Measurements from ENCODE around the gene CGNL1.
A peak's percentile ranks its signal among the peaks of the same experiment; 100 is the strongest.

The CGNL1 gene

DNA sequence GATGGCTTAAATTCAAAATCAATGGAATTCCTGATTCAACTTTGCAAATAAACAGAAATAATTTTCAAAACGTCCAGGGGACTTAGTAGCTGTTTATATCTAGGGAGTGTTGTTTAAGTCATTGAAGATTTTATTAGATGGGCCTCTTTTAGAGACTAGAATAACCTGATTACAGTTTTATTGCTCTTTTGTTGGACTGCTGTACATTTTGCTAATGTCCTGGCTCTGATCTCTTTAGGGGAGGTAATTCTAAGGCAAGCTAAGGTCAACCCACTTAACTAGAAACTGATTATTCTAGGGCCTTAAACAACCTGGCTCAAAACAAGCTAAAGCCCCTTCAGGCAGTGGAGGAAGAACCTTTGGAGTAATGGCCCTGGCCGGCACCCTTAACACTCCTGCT, 153.4 kb downstream of the CGNL1 start:
- no peak for DNase-seq

DNA sequence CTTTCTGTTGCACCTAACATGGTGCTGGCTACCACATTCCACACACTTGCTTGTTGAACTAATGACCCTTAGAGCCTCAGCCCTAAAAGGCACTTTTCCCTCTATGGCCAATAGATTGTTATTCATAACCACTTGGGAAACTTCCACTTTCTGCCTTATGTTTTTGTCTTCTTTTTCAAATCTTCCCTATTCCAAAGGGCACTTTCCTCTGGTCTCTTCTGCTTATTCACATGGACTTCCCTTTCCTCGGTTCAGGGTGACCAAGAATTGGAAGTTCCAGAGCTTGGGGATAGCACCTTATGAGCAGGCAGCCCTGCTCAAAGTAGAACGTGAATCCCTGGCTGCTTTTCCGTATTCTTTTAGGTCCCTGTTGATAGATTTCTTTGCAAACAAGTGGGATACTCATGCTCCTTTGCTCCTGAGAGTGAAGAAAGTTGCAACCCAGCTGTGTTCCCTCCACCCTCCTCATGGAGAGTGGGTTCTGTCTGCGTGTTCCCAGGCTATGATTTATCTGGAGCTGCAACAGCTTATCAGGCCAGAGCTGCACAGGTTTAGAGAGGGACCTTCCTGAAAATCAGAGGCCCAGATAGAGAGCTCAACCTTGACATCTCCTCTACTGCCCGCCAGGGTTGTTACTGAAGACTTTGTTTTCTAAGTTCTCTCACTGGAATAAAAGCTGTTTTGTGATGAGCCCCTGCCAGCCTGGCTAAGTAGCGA, 156.6 kb downstream of the CGNL1 start:
- DNase-seq: no peak

DNA sequence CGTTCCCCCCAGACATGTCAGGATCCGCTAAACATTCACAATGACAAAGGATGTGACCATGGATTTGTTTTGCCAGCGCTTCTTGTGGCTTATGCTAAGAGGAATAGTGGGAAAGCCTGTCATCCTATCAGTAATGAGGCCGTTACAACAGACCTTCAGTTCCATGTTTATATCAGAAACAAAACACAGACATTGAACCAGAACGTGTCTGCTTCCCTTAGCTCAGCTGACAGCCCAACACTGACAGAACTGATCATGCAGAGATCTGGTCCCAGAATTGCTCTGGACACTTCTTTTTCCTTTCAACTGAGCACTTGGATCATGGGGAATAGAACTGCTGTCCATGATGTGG, 157.1 kb downstream of the CGNL1 start:
- no peak for DNase-seq

DNA sequence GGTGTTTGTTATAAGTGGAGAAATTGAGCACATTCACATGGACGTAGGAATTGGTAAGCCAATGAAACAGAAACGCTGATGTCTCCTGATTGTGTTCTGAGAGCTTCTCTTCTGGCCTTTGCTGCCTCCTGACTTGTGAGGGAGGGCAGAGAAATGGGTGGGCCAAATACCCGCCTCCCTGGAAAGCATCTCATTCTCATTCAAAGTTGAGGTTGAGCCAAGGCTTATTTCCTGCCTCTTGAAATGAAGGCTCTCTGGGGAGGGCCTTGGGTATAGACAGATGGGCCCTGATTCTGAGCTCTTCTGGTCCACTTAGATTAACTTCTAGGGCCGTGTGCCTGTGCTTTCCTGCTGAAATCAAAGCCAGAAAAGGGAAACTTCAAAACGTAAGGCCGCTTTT, 158.0 kb downstream of the CGNL1 start:
- no peak for DNase-seq

DNA sequence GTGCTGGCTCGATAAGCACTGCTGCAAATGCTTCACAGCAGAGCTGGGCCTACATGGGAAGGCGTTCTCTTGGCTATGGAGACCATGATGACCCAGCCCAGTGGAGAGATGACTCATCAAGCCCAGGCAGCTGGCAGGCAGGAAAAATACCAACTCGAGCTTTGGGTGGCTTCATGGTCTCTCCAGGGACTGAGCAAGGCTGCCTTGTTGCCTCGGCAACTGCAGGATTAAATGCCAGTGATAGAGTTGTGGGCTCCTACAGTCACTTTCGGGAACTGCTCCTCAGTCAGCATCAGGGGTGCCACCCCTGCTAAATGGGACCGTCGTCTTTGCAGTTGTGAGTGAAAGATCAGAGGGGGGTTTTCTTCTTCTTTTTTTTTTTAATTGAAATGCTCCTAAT, 160.8 kb downstream of the CGNL1 start:
- DNase-seq: peak; percentile 93 to 96

DNA sequence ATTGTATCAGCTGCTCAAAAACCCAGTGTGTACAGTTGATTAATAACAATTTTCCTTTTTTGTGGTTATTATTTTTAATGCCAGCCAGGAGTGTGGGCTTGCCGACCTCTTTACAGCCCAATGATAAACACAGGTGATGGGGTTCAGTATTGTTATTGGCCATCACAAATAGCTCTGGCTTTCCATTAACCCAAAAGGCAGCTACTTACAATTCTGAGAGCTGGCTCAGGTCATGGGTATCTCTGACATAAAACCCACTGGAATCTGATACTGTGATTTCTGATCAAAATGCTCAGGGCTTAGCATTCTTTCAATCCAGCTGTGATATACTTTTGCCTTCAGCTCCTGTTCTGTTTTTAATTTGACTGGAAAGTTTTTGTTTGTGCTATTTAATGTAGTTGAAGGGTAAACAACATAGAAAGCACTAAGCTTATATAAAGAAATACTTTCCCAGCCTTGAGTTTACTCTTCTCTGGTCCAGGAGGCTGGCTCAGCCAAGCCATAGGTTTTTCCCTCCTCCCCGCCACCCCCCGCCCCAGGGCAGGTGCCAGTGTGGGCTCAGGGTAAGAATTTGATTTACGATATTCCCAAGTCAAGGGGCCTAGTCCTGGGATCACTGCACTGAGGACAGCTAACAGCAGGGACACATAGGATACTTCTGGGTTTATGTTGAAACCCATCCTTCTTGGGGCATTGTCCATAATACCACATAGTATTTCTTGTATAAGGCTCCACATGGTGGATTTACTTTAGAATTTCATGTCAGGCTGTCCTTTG, 161.4 kb downstream of the CGNL1 start:
- DNase-seq: peak; percentile 72 to 80

DNA sequence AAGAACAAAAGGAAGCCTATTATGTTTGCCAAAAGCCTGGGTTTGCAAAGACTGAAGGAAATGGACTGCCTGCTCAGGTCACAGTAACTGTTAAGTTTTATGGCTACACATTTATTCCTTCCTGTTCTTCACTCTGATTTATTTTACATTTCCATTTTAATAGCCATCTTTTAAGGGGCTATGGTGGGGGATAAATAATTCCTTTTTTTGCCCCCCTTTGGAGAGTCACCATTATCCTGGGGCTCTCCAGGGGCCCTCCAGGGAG, 161.9 kb downstream of the CGNL1 start:
- no peak for DNase-seq

DNA sequence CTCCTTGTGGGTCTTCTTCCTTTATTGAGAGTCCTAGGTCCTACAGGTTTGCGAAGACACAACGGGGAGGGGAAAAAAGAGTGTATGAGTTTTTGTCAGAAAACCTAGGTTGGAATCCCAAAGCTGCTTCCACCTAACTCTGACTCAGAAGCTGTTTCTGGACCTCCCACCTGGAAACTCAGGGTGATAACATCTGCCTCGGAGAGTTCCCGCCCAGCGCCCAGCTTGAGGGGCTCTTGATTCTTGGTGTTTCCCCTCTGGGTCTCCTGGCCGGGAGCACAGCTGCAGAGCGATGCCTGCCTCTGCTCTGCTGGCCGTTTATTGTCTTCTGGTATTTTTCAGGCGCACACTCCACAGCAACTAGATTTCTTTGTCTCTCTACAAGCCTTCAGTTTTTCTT, 162.5 kb downstream of the CGNL1 start:
- no peak for DNase-seq

DNA sequence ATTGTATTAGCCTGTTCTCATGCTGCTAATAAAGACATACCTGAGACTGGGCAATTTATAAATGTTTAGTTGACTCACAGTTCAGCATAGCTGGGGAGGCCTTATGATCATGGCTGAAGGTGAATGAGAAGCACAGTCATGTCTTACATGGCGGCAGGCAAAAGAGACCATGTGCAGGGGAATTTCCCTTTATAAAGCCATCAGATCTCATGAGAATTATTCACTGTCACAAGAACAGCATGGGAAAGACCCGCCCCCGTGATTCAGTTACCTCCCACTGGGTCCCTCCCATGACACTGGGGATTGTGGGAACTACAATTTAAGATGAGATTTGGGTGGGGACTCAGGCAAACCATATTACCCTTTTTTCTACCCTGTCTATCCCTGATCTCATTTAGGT, 163.9 kb downstream of the CGNL1 start:
- no peak for DNase-seq

DNA sequence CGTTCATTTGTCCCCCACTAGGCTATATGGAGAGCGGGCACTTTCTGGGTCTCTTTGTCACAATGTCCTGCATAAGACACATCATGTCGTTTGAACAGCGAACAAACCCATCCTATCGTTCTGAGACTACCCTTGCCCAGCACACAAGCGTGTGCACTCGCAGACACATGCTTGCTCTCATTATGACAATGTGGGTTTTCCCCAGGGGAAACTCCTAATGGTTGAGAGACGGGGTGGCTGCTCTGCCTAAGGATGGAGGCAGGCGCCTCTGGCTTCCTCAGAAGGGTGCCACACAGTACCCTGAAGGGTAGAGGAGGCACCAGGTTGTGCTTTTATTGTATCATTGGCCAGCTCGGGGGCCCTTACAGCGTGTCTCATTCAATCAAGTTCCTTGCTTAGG, 164.4 kb downstream of the CGNL1 start:
- DNase-seq: no peak

DNA sequence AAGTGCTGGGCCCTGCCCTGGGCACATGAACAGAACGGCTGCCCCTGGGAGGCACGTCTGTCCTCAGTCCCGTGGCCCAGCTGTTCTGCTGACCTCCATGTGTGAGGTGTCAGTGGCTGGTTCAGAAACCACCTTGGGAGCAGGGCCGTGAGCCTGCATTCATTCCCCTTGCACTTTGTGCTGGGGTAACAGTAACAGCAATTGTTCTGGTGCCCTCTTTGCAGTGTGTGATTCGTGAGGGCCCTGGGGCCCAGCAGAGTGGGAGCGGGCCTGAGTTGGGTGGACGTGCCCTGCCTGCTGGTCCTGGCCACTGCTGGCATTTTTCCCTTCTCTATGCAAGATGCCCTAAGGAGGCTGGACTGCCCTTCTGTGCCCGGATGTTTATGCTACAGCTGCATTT, 165.0 kb downstream of the CGNL1 start:
- DNase-seq: no peak

DNA sequence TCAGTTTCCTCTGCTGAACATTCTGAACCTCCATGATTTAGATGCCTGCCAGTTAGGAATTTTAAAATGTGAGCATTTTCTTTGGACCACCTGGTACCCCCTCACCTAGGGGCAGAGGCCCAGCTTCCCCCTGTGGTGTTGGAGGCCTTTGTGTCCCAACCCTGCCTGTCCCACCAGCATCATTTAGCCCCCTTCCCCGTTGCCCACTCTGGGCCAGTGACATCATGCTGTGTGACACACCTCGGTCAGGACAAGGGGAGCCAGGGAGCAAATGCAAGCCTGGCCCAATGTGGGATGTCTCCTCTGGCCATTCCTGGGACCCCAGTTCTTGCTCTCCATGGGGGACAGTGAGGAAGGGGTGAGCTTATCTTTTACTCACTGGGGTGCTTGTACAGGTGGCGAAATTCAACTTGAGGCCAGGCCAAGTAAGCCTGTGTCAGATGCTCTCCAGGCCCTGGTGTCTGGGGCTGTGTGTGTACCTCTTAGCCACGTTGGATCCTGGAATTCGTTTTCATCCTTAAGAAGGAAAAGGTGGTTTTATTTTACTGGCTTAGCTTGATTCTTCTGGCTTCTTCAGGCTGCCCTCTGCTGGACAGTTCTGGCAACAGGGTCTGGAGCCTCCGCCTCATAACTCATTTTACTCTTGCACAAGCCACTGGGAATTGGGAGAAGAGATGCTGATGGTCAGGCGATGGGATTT, 165.7 kb downstream of the CGNL1 start:
- DNase-seq: peak; percentile 50 to 52

DNA sequence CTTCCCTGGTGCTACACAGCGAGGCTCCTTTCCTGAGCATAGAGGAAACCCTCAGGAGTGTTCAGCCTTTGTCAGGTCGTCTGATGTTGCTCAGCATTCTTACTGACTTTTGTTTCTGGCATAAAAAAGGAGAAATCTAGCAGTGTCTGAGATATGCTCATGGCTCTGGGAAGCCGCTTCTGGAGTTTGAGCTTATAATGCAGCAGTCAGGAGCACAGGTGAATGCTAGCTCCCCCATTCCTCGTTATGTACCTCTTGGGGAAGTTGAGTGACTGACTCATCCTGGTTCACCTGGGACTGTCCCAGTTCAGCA, 166.2 kb downstream of the CGNL1 start:
- DNase-seq: no peak

DNA sequence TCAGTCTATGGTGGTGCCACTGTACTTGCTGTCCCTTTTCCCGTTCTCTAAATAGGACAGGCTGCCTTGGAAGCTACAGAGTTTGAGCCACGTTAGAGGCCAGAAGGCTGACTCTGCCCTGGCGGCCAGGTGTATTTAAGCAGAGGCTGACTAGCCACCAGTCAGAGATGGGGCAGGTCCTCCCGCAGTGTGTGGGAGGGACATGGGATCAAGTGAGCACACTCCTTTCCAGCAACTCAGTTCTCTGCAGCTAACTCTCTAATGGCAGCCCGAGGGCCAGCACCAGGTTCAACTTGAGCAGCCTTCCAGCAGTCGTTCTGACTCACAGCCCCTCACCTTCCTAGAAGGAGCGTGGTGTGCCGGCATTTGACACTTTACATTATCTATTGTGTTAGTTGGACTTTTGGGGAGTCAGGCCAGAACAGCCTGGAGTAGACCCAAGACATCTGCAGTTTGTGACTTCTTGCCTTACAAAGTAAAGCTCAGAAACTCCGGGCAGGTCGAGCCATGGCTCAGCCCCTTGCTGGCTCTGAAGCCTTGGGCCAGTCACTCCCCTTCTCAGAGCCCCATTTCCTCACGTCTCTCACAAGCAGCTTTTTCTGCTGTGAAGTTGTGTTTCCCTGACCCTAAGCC, 168.7 kb downstream of the CGNL1 start:
- no peak for DNase-seq

DNA sequence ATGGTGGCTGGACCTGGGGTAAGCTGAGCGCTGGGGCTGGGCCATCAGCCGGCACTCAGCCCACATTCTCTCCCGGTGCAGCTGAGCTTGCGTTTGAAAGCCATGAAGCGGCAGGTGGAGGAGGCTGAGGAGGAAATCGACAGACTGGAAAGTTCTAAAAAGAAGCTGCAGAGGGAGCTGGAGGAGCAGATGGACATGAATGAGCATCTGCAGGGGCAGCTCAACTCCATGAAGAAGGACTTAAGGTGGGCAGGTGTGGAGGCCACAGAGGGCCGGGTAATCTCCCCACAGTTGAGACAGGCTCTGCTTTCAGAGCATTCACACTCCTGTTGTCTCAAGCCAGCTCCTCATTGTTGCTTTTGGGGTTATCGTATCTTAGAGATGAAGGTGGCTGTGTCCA, 169.7 kb downstream of the CGNL1 start:
- DNase-seq: no peak

DNA sequence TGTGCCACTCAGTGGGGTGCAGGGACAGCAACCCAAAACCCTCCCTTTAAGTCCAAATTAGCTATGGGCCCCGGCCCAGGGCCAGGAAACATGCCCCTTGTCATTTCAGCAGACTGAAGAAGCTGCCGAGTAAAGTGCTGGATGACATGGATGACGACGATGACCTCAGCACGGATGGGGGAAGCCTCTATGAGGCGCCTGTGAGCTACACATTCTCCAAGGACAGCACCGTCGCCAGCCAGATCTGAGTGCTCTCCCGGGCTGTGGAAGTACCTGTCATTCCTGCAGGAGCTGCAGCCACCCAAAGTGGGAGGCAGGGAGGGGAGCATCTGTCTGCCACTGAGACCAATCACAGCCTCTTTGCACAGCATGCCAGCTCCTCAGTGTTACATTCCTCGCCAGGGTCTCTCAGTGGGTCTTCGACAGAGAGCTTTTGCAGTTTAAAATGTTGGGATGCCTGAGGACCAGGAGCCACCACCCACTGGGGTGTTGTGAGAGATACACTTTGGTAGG, 171.0 kb downstream of the CGNL1 start:
- no peak for DNase-seq

DNA sequence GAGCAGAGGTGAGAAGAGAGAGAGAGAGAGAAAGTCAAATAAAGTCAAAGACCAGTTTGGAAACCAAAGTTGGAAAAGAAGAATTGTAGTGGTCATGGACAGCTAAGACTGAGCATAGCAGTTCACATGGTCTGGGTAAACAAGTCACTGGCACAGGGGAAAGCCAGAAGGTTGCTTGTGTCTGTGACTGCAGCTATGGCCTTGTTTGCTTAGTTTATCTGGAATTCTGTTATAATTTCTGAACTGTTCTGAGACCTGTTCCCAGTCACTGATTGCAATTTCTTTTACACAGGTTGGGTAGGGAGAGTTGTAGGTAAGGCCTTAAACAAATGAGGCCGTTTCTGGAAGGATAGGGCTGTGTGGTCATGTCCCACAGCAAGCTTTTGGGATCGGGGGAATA, 172.0 kb downstream of the CGNL1 start:
- no peak for DNase-seq

DNA sequence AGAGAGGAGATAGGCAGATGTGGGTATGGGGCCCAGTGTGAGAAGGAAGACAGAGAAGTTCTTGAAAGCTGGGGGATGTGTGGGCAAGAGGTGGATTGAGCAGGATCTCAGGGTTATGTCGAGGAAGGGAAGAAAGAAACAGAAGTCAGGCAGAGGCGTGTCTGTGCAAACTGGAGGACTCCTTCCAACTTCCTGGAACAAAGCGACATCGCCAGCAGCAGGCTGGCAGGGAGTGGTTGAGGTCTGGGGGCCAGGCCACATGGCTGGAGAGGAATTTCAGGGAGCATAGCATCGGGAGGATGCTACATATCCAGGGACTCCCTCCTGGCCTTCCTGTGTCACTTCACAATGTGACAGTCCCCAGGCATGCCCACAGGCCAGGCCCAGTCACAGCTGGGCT, 172.5 kb downstream of the CGNL1 start:
- no peak for DNase-seq

DNA sequence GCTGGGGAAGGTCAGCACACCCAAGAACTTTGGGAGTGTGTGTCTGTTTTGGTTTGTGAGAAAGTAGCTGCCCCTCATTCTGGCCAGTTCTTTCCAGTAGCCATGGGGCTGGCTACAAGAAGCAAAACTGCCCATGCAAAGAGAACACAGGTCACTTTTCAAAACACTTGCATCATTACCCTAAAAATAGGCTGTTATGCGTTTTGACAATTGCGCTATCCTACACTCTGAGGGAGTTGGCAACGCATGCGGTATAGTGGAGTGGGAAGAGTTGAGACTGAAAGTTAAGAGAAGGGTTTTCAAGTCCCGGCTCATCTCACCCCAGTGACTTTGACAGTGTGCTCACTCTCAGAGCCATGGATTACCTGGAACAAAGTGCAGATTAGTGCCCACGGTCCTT, 173.6 kb downstream of the CGNL1 start:
- DNase-seq: no peak

DNA sequence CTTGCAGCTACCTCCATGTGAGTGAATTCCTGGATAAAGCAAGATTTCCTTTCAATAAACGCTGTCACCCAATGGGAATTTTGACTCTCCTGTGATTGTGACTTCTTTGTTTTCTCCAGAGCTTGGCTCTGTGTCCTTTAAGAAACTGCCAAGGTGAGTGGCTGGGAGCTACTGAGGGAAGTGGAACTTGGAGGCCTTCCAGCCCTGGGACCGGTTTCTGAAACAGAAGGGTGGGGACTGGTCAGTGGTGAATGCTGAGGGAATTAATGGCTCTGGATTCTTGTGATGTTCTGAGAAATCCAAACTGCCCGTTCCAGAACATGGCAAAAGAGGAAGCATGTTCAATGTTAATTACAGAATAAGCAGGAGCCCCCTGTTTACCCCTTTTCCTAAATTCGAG, 174.3 kb downstream of the CGNL1 start:
- DNase-seq: no peak

DNA sequence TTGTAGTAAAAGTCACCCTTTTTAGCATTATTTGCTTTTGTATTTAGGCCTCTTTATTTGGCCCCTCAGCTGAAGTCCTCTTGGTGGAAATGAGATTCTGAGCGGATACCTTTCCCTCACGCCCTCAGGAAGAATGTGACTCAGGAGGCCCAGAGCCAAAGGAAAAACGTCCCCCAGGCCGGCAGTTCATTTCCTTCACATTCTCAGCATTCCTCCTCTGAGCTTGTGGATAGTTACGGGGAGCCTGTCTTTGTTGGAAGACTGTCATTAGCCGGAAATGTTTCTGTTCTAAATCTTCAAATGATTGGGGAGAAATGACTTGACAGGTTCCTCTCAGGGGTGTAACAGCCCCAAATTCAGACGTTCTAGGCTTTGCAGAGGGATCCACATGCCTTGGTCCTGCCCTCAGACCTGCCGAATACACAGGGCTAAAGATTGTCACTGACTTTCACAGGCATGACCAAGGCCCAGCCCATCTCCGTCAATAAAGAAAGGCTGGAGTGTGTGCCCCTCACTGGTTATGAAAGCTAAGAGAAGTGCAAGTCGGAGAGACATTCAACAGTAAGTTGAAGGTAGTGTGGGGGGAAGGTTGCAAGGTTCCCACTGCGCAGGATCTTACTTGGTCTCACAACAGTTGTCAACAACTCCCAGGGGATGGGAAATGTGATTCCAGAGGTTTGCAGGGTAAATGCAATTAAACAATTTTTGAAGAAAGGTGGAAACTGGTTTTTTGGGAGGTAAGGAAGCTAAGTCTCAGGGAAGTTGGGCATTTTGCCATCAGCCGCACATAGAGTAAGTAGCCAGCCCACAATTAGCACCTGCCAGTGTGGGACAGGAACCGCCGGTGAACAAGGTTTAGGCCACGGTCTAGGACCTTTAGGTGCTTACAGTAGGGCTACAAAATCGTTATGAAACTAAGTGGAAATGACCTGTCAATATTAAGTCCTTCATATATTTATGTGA, 175.7 kb downstream of the CGNL1 start:
- no peak for DNase-seq

DNA sequence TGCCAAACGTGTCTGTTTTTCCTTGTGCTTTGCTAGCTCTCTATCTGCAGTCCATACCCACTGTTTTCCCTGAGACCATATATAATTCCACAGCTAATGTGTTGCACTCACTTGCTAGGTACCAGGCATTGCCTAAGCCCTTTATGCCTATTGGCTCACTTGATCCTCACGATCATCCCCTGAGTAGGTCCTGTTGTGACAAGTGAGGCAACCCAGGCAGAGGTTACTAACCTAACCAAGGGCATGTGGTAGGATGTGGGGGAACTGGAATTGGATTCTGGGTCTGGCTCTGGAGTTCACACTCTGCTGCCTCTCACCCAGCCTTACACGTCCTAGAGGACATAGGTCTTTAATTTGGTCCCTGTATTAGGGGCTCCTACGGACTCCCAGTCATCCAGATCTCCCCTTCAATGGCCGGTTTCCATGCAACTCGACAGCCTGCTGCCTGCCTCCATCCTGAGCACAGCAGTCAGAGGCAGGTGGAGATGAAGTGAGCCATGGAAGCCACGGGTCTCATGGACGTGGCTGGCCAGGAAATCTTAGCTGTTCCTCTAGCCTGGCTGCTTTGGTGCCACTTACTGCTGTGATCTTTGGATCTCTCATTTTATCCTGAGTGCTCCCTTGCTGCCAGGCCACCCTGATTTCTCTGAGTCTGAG, 176.5 kb downstream of the CGNL1 start:
- DNase-seq: no peak
